Activated CD4-positive, alpha-beta T cell treated with anti-CD3 and anti-CD28 coated beads, Interleukin-10, Interleukin-2, amounts not matched to agents 100 ng/mL and 50 ng/mL, durations not matched to agents 16 hours and 8 hours (primary cell): Measurements from ENCODE around the gene GAST.

Source experiments
- DNase-seq: peaks from one replicate; pipeline ENCODE4 v3.0.0-alpha.2; 2020

Gene GAST

GRCh38 chr17:41750862-41751261 lies 38.7 kb downstream of the GAST start:
- no peak for DNase-seq

DNA sequence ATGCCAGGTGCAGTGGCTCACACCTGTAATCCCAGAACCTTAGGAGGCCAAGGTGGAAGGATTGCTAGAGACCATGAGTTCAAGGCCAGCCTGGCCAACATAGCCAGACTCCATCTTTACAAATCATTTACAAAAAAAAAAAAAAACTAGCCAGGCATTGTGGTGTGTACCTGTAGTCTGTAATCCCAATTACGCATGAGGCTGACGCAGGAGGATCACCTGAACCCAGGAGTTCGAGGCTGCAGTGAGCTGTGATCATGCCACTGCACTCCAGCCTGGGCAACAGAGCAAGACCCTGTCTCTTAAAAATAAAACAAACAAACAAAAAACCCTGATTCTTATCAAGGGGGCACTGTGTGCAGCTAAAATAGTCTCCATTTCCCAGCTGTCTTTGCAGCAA lies 39.2 kb downstream of the GAST start:
- DNase-seq: no peak

GRCh38 chr17:41754066-41754465 lies 41.9 kb downstream of the GAST start:
- no peak for DNase-seq

DNA sequence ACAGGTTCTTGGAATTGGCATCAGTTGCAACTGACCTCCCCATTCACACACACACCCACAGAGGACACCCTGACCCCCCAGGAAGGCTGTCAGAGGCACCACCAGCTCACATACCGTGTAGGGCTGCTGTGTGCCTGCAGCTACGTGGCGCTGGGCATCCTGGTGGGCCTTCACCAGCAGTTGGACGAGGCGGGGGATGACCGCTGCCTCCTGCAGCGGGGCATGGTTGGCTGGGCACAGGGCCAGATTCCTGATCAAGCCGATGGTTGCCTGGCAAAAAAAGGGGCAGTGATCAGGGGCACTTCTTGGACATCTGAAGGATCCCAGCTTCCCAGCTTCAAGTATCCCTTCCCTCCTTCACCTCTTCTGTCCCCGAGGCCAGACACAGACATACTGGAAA lies 46.5 kb downstream of the GAST start:
- DNase-seq: no peak

GRCh38 chr17:41760878-41761277 lies 48.7 kb downstream of the GAST start:
- DNase-seq: no peak

- no peak for DNase-seq
Observed at GRCh38 chr17:41762391-41762790, 50.3 kb downstream of the GAST start.

GRCh38 chr17:41762841-41763240 lies 50.7 kb downstream of the GAST start:
- no peak for DNase-seq

DNA sequence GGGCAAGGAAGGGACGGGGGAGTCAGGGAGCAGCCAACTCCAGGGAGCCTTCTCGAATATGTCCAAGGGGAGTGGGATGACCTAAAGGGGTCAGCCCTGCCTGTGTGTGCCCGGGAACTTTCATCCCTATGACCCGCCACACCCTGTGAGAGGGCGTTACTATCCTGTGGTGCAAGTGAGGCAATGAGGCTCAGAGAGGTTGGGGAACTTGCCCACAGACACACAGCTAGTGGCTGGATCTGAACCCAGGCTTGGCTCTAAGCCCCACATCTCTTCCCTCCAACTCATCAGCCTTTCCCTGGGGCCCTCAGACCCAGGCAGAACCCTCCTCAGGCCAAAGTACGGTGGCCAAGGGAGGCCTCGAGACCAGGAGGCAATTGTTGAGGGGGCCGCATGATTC lies 51.2 kb downstream of the GAST start:
- no peak for DNase-seq
